ENCODE results near the gene KIAA0232. TPM values are rescaled to one million over a fixed set of nuclear protein-coding genes. Genes with fewer than 3 reads are reported as not detected.
A peak's percentile ranks its signal among the peaks of the same experiment; 100 is the strongest.

KIAA0232 gene, protein sequence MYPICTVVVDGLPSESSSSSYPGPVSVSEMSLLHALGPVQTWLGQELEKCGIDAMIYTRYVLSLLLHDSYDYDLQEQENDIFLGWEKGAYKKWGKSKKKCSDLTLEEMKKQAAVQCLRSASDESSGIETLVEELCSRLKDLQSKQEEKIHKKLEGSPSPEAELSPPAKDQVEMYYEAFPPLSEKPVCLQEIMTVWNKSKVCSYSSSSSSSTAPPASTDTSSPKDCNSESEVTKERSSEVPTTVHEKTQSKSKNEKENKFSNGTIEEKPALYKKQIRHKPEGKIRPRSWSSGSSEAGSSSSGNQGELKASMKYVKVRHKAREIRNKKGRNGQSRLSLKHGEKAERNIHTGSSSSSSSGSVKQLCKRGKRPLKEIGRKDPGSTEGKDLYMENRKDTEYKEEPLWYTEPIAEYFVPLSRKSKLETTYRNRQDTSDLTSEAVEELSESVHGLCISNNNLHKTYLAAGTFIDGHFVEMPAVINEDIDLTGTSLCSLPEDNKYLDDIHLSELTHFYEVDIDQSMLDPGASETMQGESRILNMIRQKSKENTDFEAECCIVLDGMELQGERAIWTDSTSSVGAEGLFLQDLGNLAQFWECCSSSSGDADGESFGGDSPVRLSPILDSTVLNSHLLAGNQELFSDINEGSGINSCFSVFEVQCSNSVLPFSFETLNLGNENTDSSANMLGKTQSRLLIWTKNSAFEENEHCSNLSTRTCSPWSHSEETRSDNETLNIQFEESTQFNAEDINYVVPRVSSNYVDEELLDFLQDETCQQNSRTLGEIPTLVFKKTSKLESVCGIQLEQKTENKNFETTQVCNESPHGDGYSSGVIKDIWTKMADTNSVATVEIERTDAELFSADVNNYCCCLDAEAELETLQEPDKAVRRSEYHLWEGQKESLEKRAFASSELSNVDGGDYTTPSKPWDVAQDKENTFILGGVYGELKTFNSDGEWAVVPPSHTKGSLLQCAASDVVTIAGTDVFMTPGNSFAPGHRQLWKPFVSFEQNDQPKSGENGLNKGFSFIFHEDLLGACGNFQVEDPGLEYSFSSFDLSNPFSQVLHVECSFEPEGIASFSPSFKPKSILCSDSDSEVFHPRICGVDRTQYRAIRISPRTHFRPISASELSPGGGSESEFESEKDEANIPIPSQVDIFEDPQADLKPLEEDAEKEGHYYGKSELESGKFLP (N-terminal part only)
- total RNA-seq: 34.3 and 38.4 TPM in 2 replicates
- 11.3 TPM in 2 replicates for polyA plus RNA-seq

DNA sequence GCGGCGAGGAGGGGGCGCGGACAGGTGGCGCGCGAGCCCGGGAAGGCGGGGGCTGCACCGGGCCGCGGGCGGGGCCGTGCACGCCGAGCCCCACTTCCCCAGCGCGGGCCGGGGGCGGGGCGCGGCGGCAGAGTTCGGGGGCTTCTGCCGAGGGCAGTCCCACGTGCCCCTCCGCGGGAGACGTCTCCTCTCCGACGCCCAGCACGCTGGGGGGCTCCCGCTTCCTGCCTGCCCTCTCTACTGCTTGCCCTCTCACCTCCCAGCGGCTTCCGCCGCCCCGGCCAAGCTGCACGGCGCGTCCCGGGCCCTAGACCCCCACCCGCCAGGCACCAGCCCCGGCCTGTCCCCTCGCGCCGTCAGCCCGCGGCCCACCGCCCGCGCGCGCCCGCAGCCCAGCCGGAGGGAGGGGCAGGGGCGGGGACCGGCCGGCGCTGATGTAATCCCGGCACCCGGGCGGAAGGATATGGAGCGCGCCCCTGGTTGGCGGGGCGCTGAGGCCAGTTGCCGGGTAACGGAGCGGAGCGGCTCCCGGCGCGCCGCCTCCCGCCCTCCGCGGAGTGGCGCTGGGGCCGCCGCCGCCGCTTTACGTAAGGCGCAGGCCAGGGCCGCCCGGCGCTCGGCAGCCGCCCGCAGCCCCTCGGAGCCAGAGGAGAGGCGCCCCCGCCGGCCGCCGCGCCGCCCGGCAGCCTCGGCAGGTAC lies at the start of gene KIAA0232:
Gene KIAA0232 (plus strand): TSS at position 581 of the 699 bp plus-strand sequence. CDS start 41,727 bp downstream, outside the sequence.
- Histone ChIP-seq H3K9me3 (ENCODE audit: low read depth) (no peaks in the 10 kb centered on the region), H3K4me1 (ENCODE audit: insufficient read depth) (peaks cover 11% of the 10 kb centered on the region), H3K36me3 (replicated peaks; ENCODE audit: insufficient read depth, low read depth) (no peaks in the 10 kb centered on the region), H3K4me3 (peak within 1 kb of the TSS; percentile 100), H2AFZ (peak within 1 kb of the TSS; percentile 89), H3K4me2 (peak within 1 kb of the TSS; percentile 96), H3K27me3 (no peaks in the 10 kb centered on the region), H4K20me1 (ENCODE audit: insufficient read depth, poor library complexity, severe bottlenecking) (peaks cover 37% of the 10 kb centered on the region), H3K9me2 (replicated peaks; ENCODE audit: insufficient read depth) (no peaks in the 10 kb centered on the region), H3K27ac (peak within 1 kb of the TSS; percentile 100), H3K79me2 (peaks cover 42% of the 10 kb centered on the region)
- TF ChIP-seq EZH2phosphoT487 (IDR thresholded peaks at IDR 0.05; ENCODE audit: low read depth, severe bottlenecking, unreplicated experiment) (no peak), EZH2 (IDR thresholded peaks at IDR 0.05; ENCODE audit: borderline replicate concordance) (no peak)
- TF ChIP-seq, protein P1, sequence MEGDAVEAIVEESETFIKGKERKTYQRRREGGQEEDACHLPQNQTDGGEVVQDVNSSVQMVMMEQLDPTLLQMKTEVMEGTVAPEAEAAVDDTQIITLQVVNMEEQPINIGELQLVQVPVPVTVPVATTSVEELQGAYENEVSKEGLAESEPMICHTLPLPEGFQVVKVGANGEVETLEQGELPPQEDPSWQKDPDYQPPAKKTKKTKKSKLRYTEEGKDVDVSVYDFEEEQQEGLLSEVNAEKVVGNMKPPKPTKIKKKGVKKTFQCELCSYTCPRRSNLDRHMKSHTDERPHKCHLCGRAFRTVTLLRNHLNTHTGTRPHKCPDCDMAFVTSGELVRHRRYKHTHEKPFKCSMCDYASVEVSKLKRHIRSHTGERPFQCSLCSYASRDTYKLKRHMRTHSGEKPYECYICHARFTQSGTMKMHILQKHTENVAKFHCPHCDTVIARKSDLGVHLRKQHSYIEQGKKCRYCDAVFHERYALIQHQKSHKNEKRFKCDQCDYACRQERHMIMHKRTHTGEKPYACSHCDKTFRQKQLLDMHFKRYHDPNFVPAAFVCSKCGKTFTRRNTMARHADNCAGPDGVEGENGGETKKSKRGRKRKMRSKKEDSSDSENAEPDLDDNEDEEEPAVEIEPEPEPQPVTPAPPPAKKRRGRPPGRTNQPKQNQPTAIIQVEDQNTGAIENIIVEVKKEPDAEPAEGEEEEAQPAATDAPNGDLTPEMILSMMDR (IDR thresholded peaks at IDR 0.05; ENCODE audit: poor library complexity): no peak
- peak; percentile 97 for DNase-seq (ENCODE audit: low spot score)
- 0% methylated on average over 38 of the region's 100 CpGs for WGBS (ENCODE audit: low lambda C conversion rate, missing lambda C conversion rate)

DNA sequence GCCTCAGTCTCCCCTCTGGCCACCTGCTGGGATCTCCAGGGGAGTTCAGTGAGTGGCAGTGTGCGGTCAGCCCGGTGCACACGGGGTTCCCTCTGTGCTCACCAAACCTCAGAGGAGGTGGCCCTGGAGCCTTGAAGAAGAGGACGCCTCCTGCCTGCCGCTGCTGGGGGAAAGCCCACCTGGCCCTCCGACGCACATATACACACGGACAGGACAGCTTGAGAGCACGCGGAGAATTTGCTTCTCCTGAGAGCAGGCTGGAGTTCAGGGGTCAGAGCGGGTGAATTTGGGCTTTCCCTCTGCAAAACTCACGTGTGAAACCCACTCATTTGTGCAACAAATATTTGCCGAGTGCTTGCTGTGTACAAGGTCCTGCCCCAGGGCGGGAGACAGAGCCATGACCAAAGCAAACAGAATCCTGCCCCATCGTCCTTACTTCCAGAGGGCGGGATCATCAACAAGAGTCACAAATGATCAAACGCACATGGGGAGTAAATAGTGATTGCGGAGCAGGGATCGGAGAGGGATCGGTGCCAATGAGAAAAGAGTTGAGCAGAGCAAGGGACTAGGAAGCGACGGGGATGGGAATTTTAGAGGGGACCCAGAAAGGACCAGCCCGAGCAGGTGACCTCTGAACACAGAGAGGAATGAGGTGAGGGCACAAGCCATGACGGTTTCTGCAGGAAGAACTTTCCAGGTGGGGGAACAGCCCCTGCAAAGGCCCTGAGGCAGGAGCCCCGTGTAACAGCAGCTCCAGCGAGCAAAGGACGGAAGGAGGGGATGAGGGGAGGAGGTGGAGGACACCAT lies 49.0 kb upstream of the KIAA0232 start:
- DNase-seq (ENCODE audit: low spot score): peak; percentile 61
- H3K36me3 ChIP-seq (replicated peaks; ENCODE audit: insufficient read depth, low read depth): no peaks in the 10 kb centered on the region
- no peaks in the 10 kb centered on the region for H3K79me2 ChIP-seq
- peak overlapping the region; percentile 0 for H3K4me2 ChIP-seq
- no peak overlapping the region for H2AFZ ChIP-seq
- TF ChIP-seq EZH2 (IDR thresholded peaks at IDR 0.05; ENCODE audit: borderline replicate concordance) (no peak), EZH2phosphoT487 (IDR thresholded peaks at IDR 0.05; ENCODE audit: low read depth, severe bottlenecking, unreplicated experiment) (no peak)
- TF ChIP-seq, protein P1 (IDR thresholded peaks at IDR 0.05; ENCODE audit: poor library complexity): no peak
- H3K9me2 ChIP-seq (replicated peaks; ENCODE audit: insufficient read depth): no peaks in the 10 kb centered on the region
- H3K9me3 ChIP-seq (ENCODE audit: low read depth): no peaks in the 10 kb centered on the region
- H3K27ac ChIP-seq: peak overlapping the region; percentile 69
- H3K27me3 ChIP-seq: no peaks in the 10 kb centered on the region
- H3K4me3 ChIP-seq: no peak overlapping the region
- H4K20me1 ChIP-seq (ENCODE audit: insufficient read depth, poor library complexity, severe bottlenecking): no peaks in the 10 kb centered on the region
- H3K4me1 ChIP-seq (ENCODE audit: insufficient read depth): peaks cover 8% of the 10 kb centered on the region
- WGBS (ENCODE audit: low lambda C conversion rate, missing lambda C conversion rate): 75% methylated on average over 27 of the region's 27 CpGs
